Muscle of leg (tissue), 11 donors: ENCODE results near the gene TGFBR3. TPM values are rescaled to one million over a fixed set of nuclear protein-coding genes. Genes with fewer than 3 reads are reported as not detected.
A peak's percentile ranks its signal among the peaks of the same experiment; 100 is the strongest.

Source experiments
- DNase-seq: peaks from one replicate; pipeline ENCODE4 v3.0.0; 2013
- H3K27ac ChIP-seq: one replicate; pipeline ENCODE4 v1.5.1; 2013; ENCODE audit warnings: mild to moderate bottlenecking, low read length, control low read depth
- H3K27me3 ChIP-seq: one replicate; pipeline ENCODE4 v1.6.1; 2013; ENCODE audit warnings: low read length; ENCODE audit not compliant: control insufficient read depth, insufficient read depth
- H3K36me3 ChIP-seq: one replicate; pipeline ENCODE4 v1.6.1; 2013; ENCODE audit warnings: low read length; ENCODE audit not compliant: control insufficient read depth, insufficient read depth
- H3K4me1 ChIP-seq: one replicate; pipeline ENCODE4 v1.6.1; 2013; ENCODE audit warnings: low read length; ENCODE audit not compliant: control insufficient read depth, insufficient read depth
- H3K4me3 ChIP-seq: one replicate; pipeline ENCODE4 v1.5.1; 2013; ENCODE audit warnings: low read length, control low read depth
- H3K9me3 ChIP-seq: replicated peaks from 2 replicates; pipeline ENCODE4 v1.6.1; 2013; ENCODE audit warnings: low read depth, low read length; ENCODE audit not compliant: control insufficient read depth
- WGBS: methylation state at CpG from one replicate; pipeline ENCODE4 v1.1.5; 2013; ENCODE audit warnings: missing lambda C conversion rate; ENCODE audit not compliant: insufficient coverage; 5-methylcytosine and 5-hydroxymethylcytosine counted together
- polyA plus RNA-seq, 8 donors: library from polyadenylated mRNA; unstranded; fragments of 120-200 nt; gene quantifications; one replicate each; pipeline versions ENCODE4 v1.2.1 to v1.2.3, GENCODE V29; 2013; ENCODE audit warnings: inconsistent platforms in 1 of 8, low replicate concordance in 1 of 8; ENCODE audit not compliant: insufficient read length in 8 of 8, insufficient read depth in 1 of 8
- total RNA-seq: library from RNA; stranded (reverse); fragments of 120-200 nt; gene quantifications from one replicate; pipeline ENCODE4 v1.2.4, GENCODE V29; 2013

Gene TGFBR3
- total and polyA plus RNA-seq, 9 donors, result 20.5 to 45.4 (median 25.3) TPM

- H3K36me3 ChIP-seq, result peaks cover 47% of the 10 kb centered on the region
These were observed 178.6 kb downstream of the TGFBR3 start for GRCh38 chr1:91707114-91707889.

GRCh38 chr1:91706140-91706957, 179.6 kb downstream of the TGFBR3 start:
- H3K4me1 ChIP-seq, result peaks cover 19% of the 10 kb centered on the region
- no peak overlapping the region for H3K27ac ChIP-seq
- no peaks in the 10 kb centered on the region for H3K27me3 ChIP-seq
- H3K36me3 ChIP-seq, result peaks cover 43% of the 10 kb centered on the region
- no peak for DNase-seq
- no peaks in the 10 kb centered on the region for H3K9me3 ChIP-seq
- no peak overlapping the region for H3K4me3 ChIP-seq
- 92% methylated on average over 2 of the region's 5 CpGs for WGBS

More at GRCh38 chr1:91707114-91707889, 178.6 kb downstream of the TGFBR3 start:
- no peaks in the 10 kb centered on the region for H3K27me3 ChIP-seq
- H3K4me3 ChIP-seq, result no peak overlapping the region
- H3K4me1 ChIP-seq, result peaks cover 20% of the 10 kb centered on the region
- WGBS, result 92% methylated on average over 1 of the region's 3 CpGs
- H3K9me3 ChIP-seq, result no peaks in the 10 kb centered on the region
- DNase-seq, result peak; percentile 57
- peak overlapping the region; percentile 68 for H3K27ac ChIP-seq

GRCh38 chr1:91704746-91705145, 181.2 kb downstream of the TGFBR3 start:
- no peak for DNase-seq
- H3K4me1 ChIP-seq, result peaks cover 21% of the 10 kb centered on the region
- H3K4me3 ChIP-seq, result no peak overlapping the region
- peaks cover 33% of the 10 kb centered on the region for H3K36me3 ChIP-seq
- no peaks in the 10 kb centered on the region for H3K9me3 ChIP-seq
- WGBS, result no CpG with 5 or more reads among the region's 1 CpG
- H3K27ac ChIP-seq, result no peak overlapping the region
- no peaks in the 10 kb centered on the region for H3K27me3 ChIP-seq

- H3K9me3 ChIP-seq, result no peaks in the 10 kb centered on the region
- peak; percentile 74 for DNase-seq
- H3K27me3 ChIP-seq, result no peaks in the 10 kb centered on the region
- H3K27ac ChIP-seq, result no peak overlapping the region
- H3K4me1 ChIP-seq, result peaks cover 21% of the 10 kb centered on the region
- H3K4me3 ChIP-seq, result no peak overlapping the region
- peaks cover 22% of the 10 kb centered on the region for H3K36me3 ChIP-seq
- no CpG with 5 or more reads among the region's 4 CpGs for WGBS
These were observed 182.9 kb downstream of the TGFBR3 start for GRCh38 chr1:91703095-91703494.

- Histone ChIP-seq H3K4me1 (peaks cover 21% of the 10 kb centered on the region), H3K27ac (peak overlapping the region; percentile 79), H3K36me3 (peaks cover 11% of the 10 kb centered on the region)
These were observed 184.5 kb downstream of the TGFBR3 start for GRCh38 chr1:91701472-91701869.

GRCh38 chr1:91700771-91701471, 185.0 kb downstream of the TGFBR3 start:
- Histone ChIP-seq H3K36me3 (peaks cover 8% of the 10 kb centered on the region), H3K9me3 (no peaks in the 10 kb centered on the region), H3K4me1 (peaks cover 21% of the 10 kb centered on the region), H3K4me3 (no peak overlapping the region), H3K27me3 (no peaks in the 10 kb centered on the region), H3K27ac (peak overlapping the region; percentile 79)
- peak; percentile 92 for DNase-seq
- no CpG with 5 or more reads among the region's 8 CpGs for WGBS

More at GRCh38 chr1:91701472-91701869, 184.5 kb downstream of the TGFBR3 start:
- no peak overlapping the region for H3K4me3 ChIP-seq
- no peaks in the 10 kb centered on the region for H3K9me3 ChIP-seq
- no peaks in the 10 kb centered on the region for H3K27me3 ChIP-seq
- WGBS, result 100% methylated on average over 1 of the region's 4 CpGs
- DNase-seq, result no peak

- H3K9me3 ChIP-seq, result no peaks in the 10 kb centered on the region
- peak overlapping the region; percentile 79 for H3K27ac ChIP-seq
- WGBS, result 67% methylated on average over 1 of the region's 2 CpGs
- H3K36me3 ChIP-seq, result peaks cover 11% of the 10 kb centered on the region
- no peaks in the 10 kb centered on the region for H3K27me3 ChIP-seq
- no peak for DNase-seq
- no peak overlapping the region for H3K4me3 ChIP-seq
- peaks cover 21% of the 10 kb centered on the region for H3K4me1 ChIP-seq
These were observed 185.6 kb downstream of the TGFBR3 start for GRCh38 chr1:91700332-91700731.

- H3K36me3 ChIP-seq, result peaks cover 7% of the 10 kb centered on the region
- no peak overlapping the region for H3K4me3 ChIP-seq
- peak; percentile 79 for DNase-seq
- WGBS, result 13% methylated on average over 2 of the region's 4 CpGs
- no peaks in the 10 kb centered on the region for H3K27me3 ChIP-seq
- H3K27ac ChIP-seq, result peak overlapping the region; percentile 54
- H3K9me3 ChIP-seq, result no peaks in the 10 kb centered on the region
- peaks cover 15% of the 10 kb centered on the region for H3K4me1 ChIP-seq
These were observed 186.5 kb downstream of the TGFBR3 start for GRCh38 chr1:91699339-91699974.

- no peak overlapping the region for H3K4me3 ChIP-seq
- no CpG with 5 or more reads among the region's 2 CpGs for WGBS
- no peaks in the 10 kb centered on the region for H3K9me3 ChIP-seq
- peaks cover 20% of the 10 kb centered on the region for H3K4me1 ChIP-seq
- H3K27me3 ChIP-seq, result no peaks in the 10 kb centered on the region
- peaks cover 10% of the 10 kb centered on the region for H3K36me3 ChIP-seq
- H3K27ac ChIP-seq, result no peak overlapping the region
- peak; percentile 61 for DNase-seq
These were observed 188.1 kb downstream of the TGFBR3 start for GRCh38 chr1:91697861-91698260.
